ENCODE data around the gene LRRFIP2. TPM values are rescaled to one million over a fixed set of nuclear protein-coding genes. Genes with fewer than 3 reads are reported as not detected.
"Not testable (repeated sequence)": the region's sequence is repeated elsewhere in the genome, so short reads cannot be mapped to it uniquely, and the experiment has no call there.

Gene LRRFIP2
- total RNA-seq, 1 experiment from 2014 or later = 16.8 TPM

DNA sequence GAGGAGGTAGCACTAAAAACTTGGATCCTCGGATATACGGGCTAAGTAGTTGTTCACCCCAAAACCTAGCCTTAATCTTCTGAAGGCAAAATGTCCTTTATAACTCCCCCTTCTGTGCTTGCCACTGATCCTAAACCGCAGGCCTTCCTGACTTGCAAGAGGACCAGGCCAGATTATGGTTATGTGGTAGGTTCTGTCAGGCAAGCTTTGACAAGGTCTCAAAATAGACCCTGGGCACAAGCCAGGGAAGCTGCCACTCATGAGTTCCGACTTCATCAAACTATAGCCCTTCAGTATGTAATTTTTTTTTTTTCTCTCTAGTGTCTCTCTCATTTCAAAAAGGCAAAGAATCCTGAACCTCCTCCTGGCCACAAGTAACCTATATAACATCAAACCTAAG lies 3.2 kb downstream of the LRRFIP2 start:
- no peak overlapping the region for H3K4me3 ChIP-seq (ENCODE audit: insufficient read depth, low read depth, low read length)
- H3K27me3 ChIP-seq (ENCODE audit: control insufficient read depth, insufficient read depth, low read length) = no peaks in the 10 kb centered on the region
- DNase-seq = no peak
- no peaks in the 10 kb centered on the region for H3K36me3 ChIP-seq (replicated peaks; ENCODE audit: control insufficient read depth, insufficient read depth, low read length)

DNA sequence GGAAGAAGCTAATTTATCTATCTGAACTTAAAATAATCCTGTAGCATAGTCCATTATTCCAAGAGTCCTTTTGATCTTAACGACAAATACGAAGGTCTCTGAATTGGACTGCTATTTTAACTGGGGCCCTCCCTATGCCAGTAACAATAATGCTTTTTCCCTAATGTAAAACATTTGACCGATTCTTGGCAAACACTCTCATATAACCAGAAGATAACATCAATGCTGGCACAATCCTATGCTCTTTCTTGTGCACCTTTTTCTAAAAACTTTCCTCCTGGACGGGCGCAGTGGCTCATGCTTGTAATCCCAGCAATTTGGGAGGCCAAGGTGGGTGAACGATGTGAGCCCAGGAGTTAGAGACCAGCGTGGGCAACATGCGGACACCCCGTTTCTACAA lies 3.9 kb downstream of the LRRFIP2 start:
- Histone ChIP-seq H3K27me3 (ENCODE audit: control insufficient read depth, insufficient read depth, low read length) (no peaks in the 10 kb centered on the region), H3K4me3 (ENCODE audit: insufficient read depth, low read depth, low read length) (no peak overlapping the region), H3K36me3 (replicated peaks; ENCODE audit: control insufficient read depth, insufficient read depth, low read length) (no peaks in the 10 kb centered on the region)
- no peak for DNase-seq

DNA sequence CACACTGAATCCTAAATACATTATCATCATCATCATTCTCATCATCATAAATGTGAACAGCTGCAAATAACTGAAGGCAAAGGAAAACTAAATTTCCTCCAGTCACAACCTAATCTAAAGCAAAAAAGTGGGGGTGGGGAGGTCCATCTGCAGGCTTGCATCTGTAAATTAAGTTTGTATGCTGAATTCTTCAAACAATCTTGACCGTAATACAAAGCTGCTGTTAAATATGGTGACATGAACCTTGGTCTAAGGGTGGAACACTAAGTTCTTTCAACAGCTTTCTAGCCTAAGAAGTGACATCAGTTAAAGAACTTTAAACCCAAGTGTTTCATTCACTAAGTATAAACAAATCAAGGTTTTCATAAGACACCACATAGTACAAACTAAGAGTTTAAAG lies 4.3 kb downstream of the LRRFIP2 start:
- no peak overlapping the region for H3K4me3 ChIP-seq (ENCODE audit: insufficient read depth, low read depth, low read length)
- no peak for DNase-seq
- H3K27me3 ChIP-seq (ENCODE audit: control insufficient read depth, insufficient read depth, low read length) = no peaks in the 10 kb centered on the region
- H3K36me3 ChIP-seq (replicated peaks; ENCODE audit: control insufficient read depth, insufficient read depth, low read length) = no peaks in the 10 kb centered on the region

DNA sequence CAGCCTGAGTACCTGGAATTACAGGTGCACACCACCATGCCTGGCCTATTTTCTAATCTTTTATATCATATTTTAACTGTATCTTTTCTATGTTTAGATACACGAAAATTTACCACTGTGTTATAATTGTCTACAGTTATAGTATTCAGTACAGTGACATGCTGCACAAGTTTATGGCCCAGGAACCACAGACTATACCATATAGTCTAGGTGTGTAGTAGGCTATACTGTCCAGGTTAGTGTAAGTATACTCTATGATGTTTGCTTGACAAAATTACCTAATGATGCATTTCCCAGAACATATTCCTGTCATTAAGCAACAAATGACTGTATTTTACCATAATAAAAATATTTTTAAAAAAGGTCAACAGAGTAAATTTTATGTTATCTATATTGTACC lies 5.5 kb downstream of the LRRFIP2 start:
- Histone ChIP-seq H3K36me3 (replicated peaks; ENCODE audit: control insufficient read depth, insufficient read depth, low read length) (no peaks in the 10 kb centered on the region), H3K4me3 (ENCODE audit: insufficient read depth, low read depth, low read length) (no peak overlapping the region), H3K27me3 (ENCODE audit: control insufficient read depth, insufficient read depth, low read length) (no peaks in the 10 kb centered on the region)
- no peak for DNase-seq

DNA sequence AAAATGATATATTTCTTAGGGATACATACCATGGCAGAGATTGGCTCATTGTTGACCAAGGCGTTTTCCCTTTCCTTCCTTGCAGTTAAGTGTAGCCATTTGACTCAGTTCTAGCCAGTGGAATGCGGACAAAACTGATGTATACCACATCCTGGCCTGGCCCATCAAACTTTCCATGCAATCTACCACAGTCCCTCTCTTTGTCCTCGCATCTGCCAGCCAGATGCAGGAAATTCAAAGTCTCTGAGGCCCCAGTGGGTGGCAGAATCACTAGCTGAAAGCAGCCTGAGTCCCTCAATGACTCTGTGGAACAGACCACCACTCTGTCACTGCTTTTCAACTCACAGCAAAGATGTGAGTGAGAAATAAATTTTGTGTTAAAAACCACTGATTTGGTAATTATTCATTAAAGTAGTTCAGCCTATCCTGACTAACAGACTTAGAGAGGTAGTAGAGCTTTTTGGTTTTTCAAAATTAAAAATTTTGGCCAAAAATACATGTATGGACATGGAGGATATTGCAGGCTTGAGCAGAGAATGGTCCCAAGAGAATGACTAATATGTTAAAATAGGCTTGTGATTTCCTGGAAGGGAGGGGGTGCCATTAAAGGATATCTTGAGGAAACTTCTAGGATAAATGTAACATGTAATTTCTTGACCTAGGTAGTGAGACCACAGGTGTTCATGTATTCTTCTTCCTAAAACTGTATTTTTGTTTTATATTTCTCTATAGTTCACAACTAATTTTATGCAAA lies 10.9 kb downstream of the LRRFIP2 start:
- peak; percentile 39 for DNase-seq
- Histone ChIP-seq H3K4me3 (ENCODE audit: insufficient read depth, low read depth, low read length) (no peak overlapping the region), H3K36me3 (replicated peaks; ENCODE audit: control insufficient read depth, insufficient read depth, low read length) (no peaks in the 10 kb centered on the region), H3K27me3 (ENCODE audit: control insufficient read depth, insufficient read depth, low read length) (no peaks in the 10 kb centered on the region)

DNA sequence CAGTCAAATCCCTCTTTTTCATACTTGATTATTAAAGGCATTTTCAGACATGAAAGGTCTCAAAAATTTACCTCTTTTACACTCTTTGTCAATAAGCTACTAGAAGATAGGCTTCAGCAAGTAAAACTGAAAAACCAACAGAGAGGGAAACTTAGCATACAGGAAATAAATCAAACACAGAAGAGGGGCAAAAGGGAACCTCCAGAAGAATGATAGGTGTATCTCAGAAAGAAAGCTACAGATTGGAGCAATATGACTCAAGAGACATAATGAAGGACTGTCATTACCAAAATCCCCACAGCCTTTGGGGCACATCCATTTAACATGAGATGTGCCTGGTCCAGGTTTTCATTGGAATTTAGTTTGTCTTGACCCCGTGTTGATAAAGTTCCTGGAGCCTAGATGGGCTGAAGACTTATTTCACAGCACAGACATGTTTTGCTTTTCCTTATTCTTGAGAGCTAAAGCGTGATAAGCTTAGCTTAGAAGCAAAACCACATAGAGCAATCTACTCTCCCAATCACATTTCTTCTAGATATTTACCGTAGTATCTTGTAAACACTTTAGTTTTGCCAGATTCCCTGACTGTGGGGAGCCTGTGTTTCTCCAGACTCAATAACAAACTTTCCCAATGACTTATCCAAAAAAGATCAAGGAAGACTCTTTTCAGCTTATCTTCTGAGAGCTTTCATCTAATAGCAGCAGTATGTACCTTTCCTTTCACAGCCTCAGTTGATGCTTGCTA lies 11.7 kb downstream of the LRRFIP2 start:
- Histone ChIP-seq H3K36me3 (replicated peaks; ENCODE audit: control insufficient read depth, insufficient read depth, low read length) (no peaks in the 10 kb centered on the region), H3K27me3 (ENCODE audit: control insufficient read depth, insufficient read depth, low read length) (no peaks in the 10 kb centered on the region), H3K4me3 (ENCODE audit: insufficient read depth, low read depth, low read length) (no peak overlapping the region)
- DNase-seq = no peak

DNA sequence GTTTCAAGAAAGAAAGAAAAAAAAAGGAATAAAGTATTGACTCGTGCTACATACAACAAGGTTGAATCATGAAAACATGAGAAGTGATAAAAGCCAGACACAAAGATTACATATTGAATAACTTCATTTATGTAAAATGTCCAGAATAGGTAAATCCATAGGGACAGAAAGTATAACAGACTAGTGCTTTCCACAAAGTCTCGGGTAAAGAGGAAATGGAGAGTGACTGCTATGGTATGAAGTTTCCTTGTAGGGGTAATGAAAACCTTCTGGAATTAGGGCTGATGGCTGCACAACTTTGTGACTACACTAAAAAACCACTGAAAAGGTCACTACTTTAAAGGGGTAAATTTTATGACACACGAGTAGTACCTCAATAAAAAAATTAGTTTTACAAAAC lies 13.0 kb downstream of the LRRFIP2 start:
- DNase-seq = no peak
- Histone ChIP-seq H3K4me3 (ENCODE audit: insufficient read depth, low read depth, low read length) (no peak overlapping the region), H3K36me3 (replicated peaks; ENCODE audit: control insufficient read depth, insufficient read depth, low read length) (no peaks in the 10 kb centered on the region)

DNA sequence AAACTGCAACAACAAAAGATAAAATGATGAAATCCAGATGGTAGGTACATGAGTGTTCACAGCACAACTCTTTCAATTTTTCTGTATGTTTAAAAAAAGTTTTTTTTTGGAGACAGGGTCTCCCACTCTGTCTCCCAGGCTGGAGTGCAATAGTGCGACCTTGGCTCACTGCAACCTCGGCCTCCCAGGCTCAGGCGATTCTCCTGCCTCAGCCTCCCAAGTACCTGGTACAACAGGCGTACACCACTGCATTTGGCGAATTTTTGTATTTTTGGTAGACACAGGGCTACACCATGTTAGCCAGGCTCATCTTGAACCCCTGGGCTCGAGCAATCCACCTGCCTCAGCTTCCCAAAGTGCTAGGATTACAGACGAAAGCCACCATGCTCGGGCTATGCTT lies 18.6 kb downstream of the LRRFIP2 start:
- no peaks in the 10 kb centered on the region for H3K27me3 ChIP-seq (ENCODE audit: control insufficient read depth, insufficient read depth, low read length)
- H3K4me3 ChIP-seq (ENCODE audit: insufficient read depth, low read depth, low read length) = no peak overlapping the region
- no peaks in the 10 kb centered on the region for H3K36me3 ChIP-seq (replicated peaks; ENCODE audit: control insufficient read depth, insufficient read depth, low read length)
- no peak for DNase-seq

More for the DNA sequence above, 13.0 kb downstream of the LRRFIP2 start:
- H3K27me3 ChIP-seq (ENCODE audit: control insufficient read depth, insufficient read depth, low read length) = no peaks in the 10 kb centered on the region

DNA sequence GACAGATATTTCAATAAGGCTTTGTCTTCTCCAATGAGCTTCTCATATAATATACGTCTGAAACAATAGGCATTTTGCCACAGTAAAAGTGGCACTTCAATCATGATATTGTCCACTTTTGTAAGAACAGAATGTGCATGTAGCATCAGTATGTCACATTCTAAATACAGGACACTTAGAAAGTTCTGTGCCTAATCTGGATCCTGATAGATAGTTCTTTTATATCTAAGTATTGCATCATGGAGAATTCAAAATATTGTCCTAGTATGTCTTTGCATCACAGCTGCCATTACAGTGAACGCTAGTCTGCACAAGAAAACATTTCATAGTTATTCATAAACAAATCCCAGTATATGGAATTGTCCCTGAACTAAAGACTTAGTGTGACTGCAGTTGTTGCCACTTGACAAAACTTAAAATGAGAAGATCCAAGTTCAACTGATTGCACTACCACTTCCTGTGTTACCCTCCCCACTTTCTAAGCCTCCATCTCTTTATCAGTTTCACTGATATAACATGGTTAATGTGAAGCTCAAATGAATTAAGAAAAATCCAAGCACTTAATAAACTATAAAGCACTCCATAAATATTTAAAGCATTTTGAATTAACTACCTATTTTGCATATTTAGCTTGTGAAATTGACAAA lies 19.6 kb downstream of the LRRFIP2 start:
- DNase-seq = no peak
- H3K36me3 ChIP-seq (replicated peaks; ENCODE audit: control insufficient read depth, insufficient read depth, low read length) = no peaks in the 10 kb centered on the region
- no peaks in the 10 kb centered on the region for H3K27me3 ChIP-seq (ENCODE audit: control insufficient read depth, insufficient read depth, low read length)
- H3K4me3 ChIP-seq (ENCODE audit: insufficient read depth, low read depth, low read length) = no peak overlapping the region

DNA sequence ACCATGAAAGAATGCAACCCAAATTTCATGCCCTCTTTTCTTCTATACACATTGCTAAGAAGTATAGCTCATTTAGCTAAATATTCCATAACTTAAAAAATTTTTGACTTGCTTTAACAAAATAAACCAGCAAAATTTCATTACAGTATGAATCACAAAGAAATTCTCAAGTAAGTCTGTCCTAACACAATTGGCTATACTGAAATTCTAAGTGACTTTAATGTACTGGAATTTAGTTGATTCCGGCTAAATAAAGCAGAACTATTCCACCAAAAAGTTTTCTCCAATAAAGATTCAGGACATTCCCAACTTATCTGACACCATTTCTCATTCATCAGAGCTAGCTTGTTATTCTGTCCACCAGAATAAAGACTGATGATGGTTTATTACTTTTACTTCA lies 23.8 kb downstream of the LRRFIP2 start:
- Histone ChIP-seq H3K4me3 (ENCODE audit: insufficient read depth, low read depth, low read length) (no peak overlapping the region), H3K27me3 (ENCODE audit: control insufficient read depth, insufficient read depth, low read length) (no peaks in the 10 kb centered on the region), H3K36me3 (replicated peaks; ENCODE audit: control insufficient read depth, insufficient read depth, low read length) (no peaks in the 10 kb centered on the region; the same call in 1 of the 2 replicates)
- no peak for DNase-seq

DNA sequence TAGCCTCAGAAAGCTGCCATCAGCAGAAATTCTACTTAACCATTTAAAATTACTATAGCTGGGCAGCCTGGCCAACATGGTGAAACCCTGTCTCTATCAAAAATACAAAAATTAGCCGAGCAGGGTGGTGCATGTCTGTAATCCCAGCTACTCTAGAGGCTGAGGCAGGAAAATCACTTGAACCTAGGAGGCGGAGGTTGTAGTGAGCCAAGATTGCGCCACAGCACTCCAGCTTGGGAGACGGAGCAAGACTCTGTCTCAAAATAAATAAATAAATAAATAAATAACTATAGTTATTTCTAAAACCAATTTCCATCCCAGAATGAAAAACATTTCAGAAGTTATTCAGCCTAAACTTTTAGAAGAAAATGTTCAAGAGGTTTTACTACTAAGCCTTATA lies 25.1 kb downstream of the LRRFIP2 start:
- DNase-seq = no peak
- H3K36me3 ChIP-seq (replicated peaks; ENCODE audit: control insufficient read depth, insufficient read depth, low read length) = no peaks in the 10 kb centered on the region; the same call in 1 of the 2 replicates
- H3K4me3 ChIP-seq (ENCODE audit: insufficient read depth, low read depth, low read length) = no peak overlapping the region
- no peaks in the 10 kb centered on the region for H3K27me3 ChIP-seq (ENCODE audit: control insufficient read depth, insufficient read depth, low read length)

DNA sequence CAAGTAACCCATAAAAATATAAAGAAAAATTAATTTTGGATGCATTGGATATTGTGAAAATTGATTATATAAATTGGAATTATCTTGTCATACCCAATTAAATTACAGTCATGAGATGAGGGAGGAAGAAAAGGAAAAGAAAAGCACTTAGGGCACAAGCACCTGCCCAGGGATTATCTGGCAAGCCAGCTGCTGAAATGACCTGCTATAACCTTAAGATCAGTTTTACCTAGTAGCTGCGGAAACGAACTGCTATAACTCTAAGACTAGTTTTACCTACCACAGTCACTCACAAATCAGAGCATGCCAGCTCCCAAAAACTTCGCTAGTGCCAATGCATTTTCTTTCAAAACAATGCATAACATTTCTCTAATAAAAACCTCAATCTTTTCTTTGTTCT lies 26.2 kb downstream of the LRRFIP2 start:
- Histone ChIP-seq H3K4me3 (ENCODE audit: insufficient read depth, low read depth, low read length) (no peak overlapping the region), H3K36me3 (replicated peaks; ENCODE audit: control insufficient read depth, insufficient read depth, low read length) (no peaks in the 10 kb centered on the region; the same call in 1 of the 2 replicates), H3K27me3 (ENCODE audit: control insufficient read depth, insufficient read depth, low read length) (no peaks in the 10 kb centered on the region)
- no peak for DNase-seq

DNA sequence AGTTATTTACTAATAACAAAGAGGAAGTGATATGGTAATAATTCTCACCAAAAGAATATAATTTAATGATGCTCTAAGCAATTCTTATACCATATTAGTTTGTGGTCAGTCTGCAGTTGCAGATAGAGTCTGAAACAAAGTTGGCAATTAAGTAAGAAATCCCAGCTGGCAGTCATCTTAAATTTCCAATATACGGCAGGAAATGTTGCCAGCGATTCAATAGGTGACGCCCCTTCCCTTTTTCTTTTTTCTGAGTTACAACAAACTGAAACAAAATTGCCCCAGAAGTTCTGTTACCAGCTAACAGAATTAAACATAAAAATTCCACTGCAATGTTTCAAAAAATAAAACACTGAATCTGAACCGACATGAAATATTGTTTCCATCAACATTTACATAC lies 26.7 kb downstream of the LRRFIP2 start:
- H3K36me3 ChIP-seq (replicated peaks; ENCODE audit: control insufficient read depth, insufficient read depth, low read length) = peaks cover under 1% of the 10 kb centered on the region; the same call in 1 of the 2 replicates
- no peak for DNase-seq
- H3K27me3 ChIP-seq (ENCODE audit: control insufficient read depth, insufficient read depth, low read length) = no peaks in the 10 kb centered on the region
- H3K4me3 ChIP-seq (ENCODE audit: insufficient read depth, low read depth, low read length) = no peak overlapping the region

DNA sequence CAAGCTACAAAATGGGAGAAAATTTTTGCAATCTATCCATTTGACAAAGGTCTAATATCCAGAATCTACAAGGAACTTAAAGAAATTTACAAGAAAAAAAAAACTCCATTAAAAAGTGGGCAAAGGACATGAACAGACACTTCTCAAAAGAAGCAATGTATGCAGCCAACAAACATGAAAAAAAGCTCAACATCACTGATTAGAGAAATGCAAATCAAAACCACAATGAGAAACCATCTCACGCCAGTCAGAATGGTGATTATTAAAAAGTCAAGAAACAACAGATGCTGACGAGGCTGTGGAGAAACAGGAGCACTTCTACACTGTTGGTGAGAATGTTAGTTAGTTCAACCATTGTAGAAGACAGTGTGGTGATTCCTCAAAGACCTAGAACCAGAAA lies 27.5 kb downstream of the LRRFIP2 start:
- H3K27me3 ChIP-seq (ENCODE audit: control insufficient read depth, insufficient read depth, low read length); DNase-seq: not testable (repeated sequence)

DNA sequence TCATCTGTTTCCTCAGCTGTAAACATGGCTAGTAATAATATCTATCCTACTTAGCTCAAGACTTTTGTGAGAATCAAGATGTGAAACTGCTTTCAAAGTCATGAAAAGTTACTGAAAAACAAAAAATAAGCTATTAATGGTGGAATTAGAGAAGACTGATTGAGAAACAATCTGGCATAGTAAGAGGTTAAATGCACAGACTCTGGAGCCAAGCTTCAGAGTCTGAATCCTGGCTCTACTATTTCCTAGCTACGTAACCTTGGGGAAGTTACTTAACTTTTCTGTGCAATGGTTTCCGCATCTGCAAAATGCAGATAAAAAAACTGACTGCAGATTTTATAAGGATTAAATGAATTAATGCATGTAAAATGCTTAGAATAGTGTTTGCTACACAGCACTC lies 28.8 kb downstream of the LRRFIP2 start:
- DNase-seq = no peak
- H3K4me3 ChIP-seq (ENCODE audit: insufficient read depth, low read depth, low read length) = no peak overlapping the region
- H3K36me3 ChIP-seq (replicated peaks; ENCODE audit: control insufficient read depth, insufficient read depth, low read length) = peaks cover 3% of the 10 kb centered on the region
- H3K27me3 ChIP-seq (ENCODE audit: control insufficient read depth, insufficient read depth, low read length) = no peaks in the 10 kb centered on the region

More for the DNA sequence above, 27.5 kb downstream of the LRRFIP2 start:
- not testable (repeated sequence) for H3K36me3 ChIP-seq (replicated peaks; ENCODE audit: control insufficient read depth, insufficient read depth, low read length); H3K4me3 ChIP-seq (ENCODE audit: insufficient read depth, low read depth, low read length)
